ENCODE data around the gene HEXIM1.

The HEXIM1 gene

DNA sequence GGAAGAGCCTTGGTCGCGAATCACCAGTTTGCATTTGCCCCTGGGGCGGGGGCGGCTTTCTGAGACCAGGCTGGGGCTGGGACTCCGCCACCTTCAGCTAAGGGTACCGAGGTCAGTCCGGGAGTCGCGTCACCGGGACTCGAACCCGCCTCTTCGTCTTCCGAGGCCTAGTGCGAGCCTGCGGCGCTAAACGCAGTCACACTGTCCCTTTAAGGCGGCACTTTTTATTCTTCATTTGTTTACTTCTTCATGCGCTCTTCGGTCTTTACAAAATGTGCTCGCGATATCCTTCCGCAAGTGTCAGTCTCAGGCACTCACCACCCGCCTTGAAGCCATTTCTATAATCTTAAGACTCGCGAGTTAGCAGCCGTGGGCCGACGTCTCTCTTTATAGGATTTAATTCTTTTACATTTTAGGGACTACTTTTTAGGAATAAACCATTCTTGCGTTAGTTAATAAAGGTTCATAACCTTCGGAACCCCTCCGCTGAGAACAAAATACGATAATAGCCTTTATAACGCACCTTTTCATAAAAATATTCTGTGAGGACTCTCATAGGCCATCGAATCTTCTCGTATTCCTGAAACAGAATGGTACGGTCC is 593 bp upstream of the HEXIM1 start:
- DNase-seq: peak in 1 of 2 experiments; percentile 67

DNA sequence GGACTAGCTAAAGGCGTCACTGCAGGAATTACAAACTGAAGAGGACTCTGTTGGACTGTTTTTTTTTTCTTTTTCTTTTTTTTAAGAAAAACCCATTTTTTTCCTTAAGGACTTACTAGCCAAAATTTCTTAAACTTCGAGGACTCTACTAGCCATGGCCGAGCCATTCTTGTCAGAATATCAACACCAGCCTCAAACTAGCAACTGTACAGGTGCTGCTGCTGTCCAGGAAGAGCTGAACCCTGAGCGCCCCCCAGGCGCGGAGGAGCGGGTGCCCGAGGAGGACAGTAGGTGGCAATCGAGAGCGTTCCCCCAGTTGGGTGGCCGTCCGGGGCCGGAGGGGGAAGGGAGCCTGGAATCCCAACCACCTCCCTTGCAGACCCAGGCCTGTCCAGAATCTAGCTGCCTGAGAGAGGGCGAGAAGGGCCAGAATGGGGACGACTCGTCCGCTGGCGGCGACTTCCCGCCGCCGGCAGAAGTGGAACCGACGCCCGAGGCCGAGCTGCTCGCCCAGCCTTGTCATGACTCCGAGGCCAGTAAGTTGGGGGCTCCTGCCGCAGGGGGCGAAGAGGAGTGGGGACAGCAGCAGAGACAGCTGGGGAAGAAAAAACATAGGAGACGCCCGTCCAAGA is 878 bp downstream of the HEXIM1 start:
- peak; percentile 18 to 55 for DNase-seq

DNA sequence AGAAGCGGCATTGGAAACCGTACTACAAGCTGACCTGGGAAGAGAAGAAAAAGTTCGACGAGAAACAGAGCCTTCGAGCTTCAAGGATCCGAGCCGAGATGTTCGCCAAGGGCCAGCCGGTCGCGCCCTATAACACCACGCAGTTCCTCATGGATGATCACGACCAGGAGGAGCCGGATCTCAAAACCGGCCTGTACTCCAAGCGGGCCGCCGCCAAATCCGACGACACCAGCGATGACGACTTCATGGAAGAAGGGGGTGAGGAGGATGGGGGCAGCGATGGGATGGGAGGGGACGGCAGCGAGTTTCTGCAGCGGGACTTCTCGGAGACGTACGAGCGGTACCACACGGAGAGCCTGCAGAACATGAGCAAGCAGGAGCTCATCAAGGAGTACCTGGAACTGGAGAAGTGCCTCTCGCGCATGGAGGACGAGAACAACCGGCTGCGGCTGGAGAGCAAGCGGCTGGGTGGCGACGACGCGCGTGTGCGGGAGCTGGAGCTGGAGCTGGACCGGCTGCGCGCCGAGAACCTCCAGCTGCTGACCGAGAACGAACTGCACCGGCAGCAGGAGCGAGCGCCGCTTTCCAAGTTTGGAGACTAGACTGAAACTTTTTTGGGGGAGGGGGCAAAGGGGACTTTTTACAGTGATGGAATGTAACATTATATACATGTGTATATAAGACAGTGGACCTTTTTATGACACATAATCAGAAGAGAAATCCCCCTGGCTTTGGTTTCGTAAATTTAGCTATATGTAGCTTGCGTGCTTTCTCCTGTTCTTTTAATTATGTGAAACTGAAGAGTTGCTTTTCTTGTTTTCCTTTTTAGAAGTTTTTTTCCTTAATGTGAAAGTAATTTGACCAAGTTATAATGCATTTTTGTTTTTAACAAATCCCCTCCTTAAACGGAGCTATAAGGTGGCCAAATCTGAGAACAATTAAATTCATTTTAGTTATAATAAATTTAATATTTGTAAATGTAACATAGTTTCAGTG is 1.7 kb downstream of the HEXIM1 start:
- DNase-seq: no peak

GRCh38 chr17:45150911-45151809 is 2.9 kb downstream of the HEXIM1 start:
- DNase-seq: no peak

- no peak for DNase-seq
Observed at GRCh38 chr17:45155029-45155428, 6.8 kb downstream of the HEXIM1 start.

GRCh38 chr17:45155483-45155882 is 7.2 kb downstream of the HEXIM1 start:
- no peak for DNase-seq

- no peak for DNase-seq
Observed at GRCh38 chr17:45156242-45156641, 8.0 kb downstream of the HEXIM1 start.

- no peak for DNase-seq
Observed at GRCh38 chr17:45160447-45161287, 12.4 kb downstream of the HEXIM1 start.

GRCh38 chr17:45161288-45162024 is 13.2 kb downstream of the HEXIM1 start, which contains the start of gene HEXIM2:
TSS of gene HEXIM2 (plus strand) at chr17:45161875. CDS start at chr17:45162794, 919 bp downstream.
- peak; percentile 99 for DNase-seq

- DNase-seq: no peak
Observed at GRCh38 chr17:45162025-45162687, 13.9 kb downstream of the HEXIM1 start.

DNA sequence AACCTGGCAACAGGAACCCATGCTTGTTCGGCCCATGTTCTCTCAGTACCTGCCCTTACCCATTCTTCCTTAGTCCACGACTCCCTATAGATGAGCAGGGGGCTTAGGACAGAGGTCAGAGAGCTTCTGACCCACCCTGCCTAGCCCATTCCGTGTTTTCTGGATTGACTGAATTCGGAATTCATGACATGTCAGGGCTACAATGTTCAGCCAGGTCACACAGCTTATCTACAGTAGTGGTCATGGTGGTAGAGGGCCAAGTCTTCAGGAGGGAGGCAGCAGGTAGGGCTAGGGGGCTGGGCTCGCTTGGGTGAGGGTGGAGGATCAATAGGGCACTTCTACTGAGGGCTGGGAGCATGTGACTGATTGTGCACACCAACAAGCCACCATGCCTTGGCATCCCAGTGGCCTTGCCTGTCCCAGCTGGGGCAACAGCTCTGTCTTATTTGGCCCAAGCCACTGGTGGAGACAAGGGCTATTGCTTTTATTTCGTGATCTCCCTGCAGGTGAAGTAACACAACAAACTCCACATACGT is 16.5 kb downstream of the HEXIM1 start:
- no peak for DNase-seq

DNA sequence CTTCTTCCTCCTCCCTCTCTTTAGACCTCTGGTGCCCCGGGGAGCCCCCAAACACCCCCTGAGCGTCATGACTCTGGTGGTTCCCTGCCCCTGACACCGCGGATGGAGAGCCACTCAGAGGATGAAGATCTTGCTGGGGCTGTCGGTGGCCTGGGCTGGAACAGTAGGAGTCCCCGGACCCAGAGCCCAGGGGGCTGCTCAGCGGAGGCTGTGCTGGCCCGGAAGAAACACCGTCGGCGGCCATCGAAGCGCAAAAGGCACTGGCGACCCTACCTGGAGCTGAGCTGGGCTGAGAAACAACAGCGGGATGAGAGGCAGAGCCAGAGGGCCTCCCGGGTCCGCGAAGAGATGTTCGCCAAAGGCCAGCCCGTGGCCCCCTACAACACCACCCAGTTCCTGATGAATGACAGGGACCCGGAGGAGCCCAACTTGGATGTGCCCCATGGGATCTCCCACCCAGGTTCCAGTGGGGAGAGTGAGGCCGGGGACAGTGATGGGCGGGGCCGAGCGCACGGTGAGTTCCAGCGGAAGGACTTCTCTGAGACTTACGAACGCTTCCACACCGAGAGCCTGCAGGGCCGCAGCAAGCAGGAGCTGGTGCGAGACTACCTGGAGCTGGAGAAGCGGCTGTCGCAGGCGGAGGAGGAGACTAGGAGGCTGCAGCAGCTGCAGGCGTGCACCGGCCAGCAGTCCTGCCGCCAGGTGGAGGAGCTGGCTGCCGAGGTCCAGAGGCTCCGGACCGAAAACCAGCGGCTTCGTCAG is 20.9 kb downstream of the HEXIM1 start:
- DNase-seq: no peak

DNA sequence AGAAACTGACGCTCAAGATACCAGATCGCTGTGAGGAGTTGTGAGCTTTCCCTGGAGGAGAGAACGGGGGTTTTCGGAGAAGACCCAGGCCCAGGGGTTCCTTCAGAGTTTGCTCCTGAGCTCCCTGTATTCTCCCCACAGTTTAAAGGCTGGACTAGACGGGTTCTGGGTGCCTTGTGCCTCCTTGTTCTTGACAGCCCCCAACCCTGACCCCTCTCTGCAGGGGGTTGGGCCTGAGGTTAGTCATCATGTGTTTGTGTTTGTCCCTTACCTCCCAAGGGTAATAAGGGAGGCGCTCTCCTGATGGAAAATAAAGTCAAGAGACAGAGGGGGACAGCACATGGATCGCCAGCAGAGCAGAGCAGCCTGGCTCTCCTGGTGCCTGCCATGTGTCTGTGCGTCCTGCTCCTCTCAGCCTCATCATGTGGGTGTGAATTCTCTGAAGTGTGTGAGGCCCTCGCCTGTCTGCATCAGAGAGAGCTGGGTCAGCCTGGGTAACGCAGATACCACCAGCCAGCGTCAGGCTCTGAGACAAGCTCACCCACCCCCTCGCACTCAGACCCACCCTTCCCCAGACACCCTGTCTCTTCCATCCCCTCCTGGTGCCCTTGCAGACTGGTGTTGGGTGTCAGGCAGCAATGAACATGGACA is 22.1 kb downstream of the HEXIM1 start:
- no peak for DNase-seq

DNA sequence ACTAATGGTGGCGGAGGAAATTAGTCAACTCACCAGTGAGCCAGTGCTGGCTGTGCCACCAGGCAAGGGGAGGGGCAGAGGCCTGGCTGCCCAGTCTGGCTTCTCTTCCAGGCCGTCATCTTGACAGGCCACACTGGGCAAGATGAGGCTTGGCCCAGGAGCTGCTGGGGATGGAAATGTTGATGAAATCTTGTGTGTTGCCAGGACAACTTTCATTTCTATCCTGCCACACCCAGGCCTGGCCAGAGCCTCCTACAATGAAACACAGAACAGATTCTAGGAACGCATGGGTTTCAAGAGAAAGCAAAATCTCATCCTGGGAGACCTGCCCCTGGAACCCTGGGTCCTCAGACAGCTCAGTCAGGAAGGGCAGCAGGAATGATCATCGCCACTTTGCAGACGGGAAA is 22.7 kb downstream of the HEXIM1 start:
- DNase-seq: no peak

GRCh38 chr17:45171338-45172231 is 23.3 kb downstream of the HEXIM1 start:
- DNase-seq: no peak

GRCh38 chr17:45172232-45172540 is 23.9 kb downstream of the HEXIM1 start:
- DNase-seq: no peak

- DNase-seq: peak; percentile 73 to 83
Observed at GRCh38 chr17:45172541-45173286, 24.4 kb downstream of the HEXIM1 start.
